Fibroblast of lung (primary cell): Measurements from ENCODE around the gene UBE2L3.

Source experiments
- EZH2 ChIP-seq: IDR thresholded peaks from 2 replicates; pipeline ENCODE4 v1.5.1; 2012; ENCODE audit warnings: low read length, control low read depth, mild to moderate bottlenecking; ENCODE audit errors: missing control alignments
- TF ChIP-seq, protein P1 (sequence below), 2 donors: IDR thresholded peaks in 1 of 2; conservative IDR thresholded peaks in 1 of 2; 1 replicate in 1 of 2; 2 replicates in 1 of 2; pipeline ENCODE4 v1.5.1; 2011 to 2012; ENCODE audit warnings: low read length in 2 of 2, control low read depth in 1 of 2, inconsistent platforms in 1 of 2, low read depth in 1 of 2, mild to moderate bottlenecking in 1 of 2

DNA sequence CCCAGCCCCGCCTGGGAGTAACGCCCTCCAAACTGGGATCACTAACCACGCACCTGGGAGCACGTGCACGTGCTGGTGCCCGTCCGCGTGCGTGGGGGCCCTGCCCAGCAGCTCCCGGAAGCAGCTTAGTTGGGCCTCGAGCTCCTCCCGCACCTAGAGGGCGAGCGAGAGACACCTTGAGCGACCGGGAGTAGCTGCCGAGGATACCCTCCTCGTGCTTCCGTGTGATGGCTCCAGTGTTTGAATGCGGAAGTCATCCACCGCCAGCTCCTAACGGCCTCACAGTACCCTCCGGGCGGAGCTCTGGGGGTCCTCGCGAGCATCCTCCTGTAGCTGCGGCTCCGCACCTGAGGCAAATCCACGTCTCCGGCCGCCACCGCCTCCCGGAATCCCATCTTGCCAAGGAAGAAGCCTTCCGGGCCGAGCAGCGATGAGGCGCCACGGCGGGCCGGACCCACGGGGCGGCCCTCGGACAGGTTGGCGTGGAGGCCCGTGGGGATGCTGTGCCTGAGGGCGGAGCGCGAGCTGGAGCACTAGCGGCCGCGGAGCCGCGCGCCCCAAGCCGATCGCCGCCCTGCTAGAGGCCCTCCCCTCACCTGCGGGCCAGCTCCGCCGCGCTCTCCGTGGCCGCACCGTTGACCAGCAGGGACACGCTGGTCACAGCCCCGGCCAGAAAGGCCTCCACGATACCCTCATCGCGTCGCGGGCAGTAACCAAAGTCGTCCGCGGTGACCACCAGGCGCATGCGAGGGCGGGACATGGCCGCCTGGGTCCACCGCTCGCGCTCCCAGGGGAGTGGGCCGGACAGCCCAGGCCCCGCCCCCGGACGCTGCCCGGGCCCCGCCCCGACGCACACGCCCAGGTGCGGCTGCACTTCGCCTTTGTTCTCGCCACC, 62.0 kb downstream of the UBE2L3 start, which contains the start of gene YDJC:
- TF ChIP-seq, protein P1, sequence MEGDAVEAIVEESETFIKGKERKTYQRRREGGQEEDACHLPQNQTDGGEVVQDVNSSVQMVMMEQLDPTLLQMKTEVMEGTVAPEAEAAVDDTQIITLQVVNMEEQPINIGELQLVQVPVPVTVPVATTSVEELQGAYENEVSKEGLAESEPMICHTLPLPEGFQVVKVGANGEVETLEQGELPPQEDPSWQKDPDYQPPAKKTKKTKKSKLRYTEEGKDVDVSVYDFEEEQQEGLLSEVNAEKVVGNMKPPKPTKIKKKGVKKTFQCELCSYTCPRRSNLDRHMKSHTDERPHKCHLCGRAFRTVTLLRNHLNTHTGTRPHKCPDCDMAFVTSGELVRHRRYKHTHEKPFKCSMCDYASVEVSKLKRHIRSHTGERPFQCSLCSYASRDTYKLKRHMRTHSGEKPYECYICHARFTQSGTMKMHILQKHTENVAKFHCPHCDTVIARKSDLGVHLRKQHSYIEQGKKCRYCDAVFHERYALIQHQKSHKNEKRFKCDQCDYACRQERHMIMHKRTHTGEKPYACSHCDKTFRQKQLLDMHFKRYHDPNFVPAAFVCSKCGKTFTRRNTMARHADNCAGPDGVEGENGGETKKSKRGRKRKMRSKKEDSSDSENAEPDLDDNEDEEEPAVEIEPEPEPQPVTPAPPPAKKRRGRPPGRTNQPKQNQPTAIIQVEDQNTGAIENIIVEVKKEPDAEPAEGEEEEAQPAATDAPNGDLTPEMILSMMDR (conservative IDR thresholded peaks at IDR 0.05 in 1 of 2, IDR thresholded peaks at IDR 0.05 in 1 of 2; ENCODE audit: low read depth in 1 of 2, low read length in 2 of 2) = peak; percentile 31 to 47
- no peak for TF ChIP-seq EZH2
